GM21825 (cell line): ENCODE measurements around the gene BORCS8.
"Not testable (repeated sequence)": the region's sequence is repeated elsewhere in the genome, so short reads cannot be mapped to it uniquely, and the experiment has no call there.

Experiments used
- ATAC-seq: cut with Tn5 transposase; IDR thresholded peaks from one replicate; pipeline ENCODE4 v1.9.1; 2021; ENCODE audit warnings: mild to moderate bottlenecking, moderate library complexity; ENCODE audit not compliant: unreplicated experiment

Gene BORCS8

DNA sequence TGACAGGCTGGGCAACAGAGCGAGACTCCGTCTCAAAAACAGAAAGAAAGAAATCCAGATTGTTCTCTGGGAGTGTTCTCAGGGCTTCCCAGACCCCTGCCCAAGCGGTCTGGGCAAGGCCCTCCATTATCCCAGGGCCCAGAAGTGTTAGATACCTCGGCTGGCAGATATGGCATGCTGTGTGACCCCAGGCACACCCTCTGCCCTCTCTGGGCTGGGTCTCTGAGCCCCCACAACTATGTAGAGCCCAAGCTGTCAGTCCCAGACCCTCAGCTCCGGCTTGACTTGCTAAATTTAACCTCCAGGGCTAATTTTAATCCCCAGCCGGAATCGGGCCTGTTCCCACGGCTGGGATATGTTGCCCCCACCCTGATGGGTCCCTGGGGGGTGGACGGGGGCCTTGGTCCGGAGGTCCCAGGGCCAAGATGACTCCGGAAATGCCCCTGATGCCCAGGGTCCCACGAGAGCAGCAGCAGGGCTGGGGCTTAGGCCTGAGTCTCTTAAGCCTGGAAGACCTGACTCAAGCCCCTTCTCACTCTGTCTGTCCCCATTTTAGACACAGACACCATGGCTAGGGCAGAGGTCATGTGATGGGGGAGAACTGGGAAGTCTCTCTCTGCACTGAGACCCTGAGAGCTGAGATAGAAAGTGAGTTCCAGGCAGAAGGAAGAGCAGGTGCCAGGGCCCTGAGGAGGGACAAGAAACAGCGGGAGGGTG, 39.1 kb downstream of the BORCS8 start:
- ATAC-seq, result no peak

DNA sequence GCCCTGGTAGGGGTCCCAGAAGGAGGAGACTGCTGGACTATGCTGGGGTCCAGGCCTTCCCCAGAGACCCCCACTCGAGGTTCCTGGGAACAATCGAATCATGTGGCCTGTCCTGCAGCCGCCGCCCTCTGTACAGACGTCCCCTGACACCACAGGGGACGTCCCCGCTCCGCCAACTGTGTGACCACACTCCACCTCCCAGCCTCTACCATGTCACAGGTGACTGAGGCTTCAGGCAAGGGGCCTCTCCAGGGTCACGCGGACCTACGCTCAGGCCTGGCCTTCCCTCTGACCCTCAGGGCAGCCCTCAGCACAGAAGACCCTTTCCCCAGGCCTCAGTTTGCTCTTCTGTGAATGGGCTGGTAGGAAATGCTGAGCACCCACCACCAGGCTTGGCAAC, 40.5 kb downstream of the BORCS8 start:
- no peak for ATAC-seq

DNA sequence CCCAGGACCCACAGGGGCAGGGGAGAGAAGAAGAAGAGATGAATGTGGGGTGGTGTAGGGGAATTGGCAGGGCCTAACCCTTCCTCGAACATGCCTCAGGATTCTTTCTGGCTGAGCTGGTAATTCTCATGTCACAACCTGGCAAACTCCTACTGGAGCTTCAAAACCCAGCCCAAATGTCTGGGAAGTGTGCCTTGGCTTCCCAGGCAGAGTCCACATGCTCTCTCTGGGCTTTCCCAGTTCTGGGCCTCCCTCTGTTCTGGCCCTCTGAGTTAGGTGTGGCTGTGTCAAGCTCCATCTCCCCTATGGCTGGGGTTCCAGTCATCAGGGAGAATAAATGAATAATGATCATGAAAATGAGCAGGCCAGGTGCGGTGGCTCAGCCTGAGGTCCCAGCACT, 42.5 kb downstream of the BORCS8 start:
- ATAC-seq, result no peak

DNA sequence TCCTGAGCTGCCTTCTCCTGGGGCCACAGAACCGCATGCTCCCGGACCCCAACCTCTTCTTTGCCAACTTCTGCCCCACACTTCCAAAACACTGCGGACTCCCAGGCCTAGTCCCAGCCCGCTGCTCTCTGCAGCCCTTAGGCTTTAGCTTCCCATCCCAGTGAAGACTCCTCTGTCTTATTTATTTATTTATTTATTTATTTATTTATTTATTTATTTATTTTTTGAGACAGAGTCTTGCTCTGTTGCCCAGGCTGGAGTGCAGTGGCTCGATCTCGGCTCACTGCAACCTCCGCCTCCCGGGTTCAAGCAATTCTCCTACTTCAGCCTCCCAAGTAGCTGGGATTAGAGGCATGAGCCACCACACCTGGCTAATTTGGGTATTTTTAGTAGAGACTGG, 43.4 kb downstream of the BORCS8 start:
- not testable (repeated sequence) for ATAC-seq

DNA sequence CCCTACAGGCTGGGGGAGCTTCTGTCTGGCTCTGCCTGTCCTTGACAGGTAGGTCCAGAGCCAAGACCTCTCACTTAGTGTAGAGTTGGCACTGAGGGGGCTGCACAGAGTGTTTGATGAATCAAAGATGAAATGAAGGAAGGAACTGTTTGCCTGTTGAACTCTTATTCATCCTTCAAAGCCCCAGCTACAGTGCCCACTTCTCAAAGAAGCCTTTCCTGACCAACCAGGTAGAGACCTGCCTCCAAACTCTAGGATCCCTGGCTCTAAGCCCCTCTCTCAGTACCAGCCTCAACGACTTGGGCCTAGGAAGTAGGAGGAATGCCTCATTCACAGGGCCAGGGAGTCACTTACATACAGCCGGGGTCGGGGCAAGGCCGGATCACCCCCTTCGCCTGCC, 44.6 kb downstream of the BORCS8 start:
- no peak for ATAC-seq

DNA sequence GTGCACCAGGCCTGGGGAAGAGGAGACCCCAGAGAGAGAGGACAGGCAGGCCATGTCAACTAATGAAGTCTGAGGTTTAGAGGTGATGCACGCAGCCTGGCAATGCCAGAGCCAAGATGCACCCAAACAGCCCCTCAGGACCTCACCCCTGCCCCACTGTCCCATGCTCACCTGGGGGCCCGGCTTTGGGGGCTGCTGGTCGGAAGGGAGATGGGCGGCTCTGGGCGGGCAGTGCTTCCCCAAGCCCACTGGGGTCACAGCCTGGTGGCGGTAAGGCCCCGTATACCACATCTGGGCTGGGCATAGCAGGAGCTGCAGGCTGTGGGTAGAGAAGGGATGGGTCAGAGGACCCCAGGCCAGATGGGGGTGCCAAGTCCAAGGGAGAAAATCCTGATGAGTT, 45.1 kb downstream of the BORCS8 start:
- no peak for ATAC-seq

DNA sequence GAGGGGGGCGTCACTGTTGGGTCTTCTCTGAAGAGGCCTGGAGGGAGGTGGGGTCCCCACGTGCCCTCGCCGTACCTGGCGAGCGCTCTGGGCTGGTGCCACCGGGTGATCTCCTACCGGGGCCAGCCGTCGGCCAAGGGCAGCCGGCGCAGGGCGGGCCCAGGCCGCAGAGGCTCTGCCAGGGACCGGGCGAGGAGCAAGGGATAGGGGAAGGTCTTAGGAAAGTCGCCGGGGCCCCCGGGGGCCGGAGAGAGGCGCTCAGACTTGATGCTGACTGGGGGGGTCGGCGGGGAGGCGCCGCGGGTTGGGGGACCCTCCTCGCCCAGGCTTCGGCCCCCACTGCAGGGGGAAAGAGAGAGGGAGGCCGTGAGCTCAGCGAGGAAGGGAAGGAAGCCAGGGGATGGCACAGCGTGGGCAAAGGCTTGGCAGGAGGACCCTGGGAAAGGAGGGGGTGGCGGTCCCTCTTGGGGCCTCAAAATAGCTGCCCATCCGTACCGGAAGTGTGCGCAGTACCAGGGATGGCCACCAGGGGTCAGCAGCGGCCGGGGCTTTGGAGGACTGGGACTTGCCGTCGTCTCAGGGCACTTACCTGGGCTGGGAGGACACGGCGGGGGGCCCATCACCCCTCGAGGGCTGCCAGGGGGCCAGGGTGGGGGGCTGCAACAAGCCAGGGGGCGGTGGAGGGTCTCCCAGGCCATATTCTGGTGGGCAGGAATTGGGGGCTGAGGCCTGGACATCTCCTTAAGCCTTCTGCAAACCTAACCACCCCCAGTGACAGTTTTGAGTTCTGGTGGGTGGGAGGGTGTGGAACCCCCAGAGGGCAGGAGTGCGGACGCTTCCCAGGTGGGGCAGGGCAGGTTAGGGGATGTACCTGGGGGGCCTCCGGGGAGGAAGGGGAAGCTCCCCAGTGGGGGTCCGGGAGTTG, 46.0 kb downstream of the BORCS8 start:
- ATAC-seq, result no peak

DNA sequence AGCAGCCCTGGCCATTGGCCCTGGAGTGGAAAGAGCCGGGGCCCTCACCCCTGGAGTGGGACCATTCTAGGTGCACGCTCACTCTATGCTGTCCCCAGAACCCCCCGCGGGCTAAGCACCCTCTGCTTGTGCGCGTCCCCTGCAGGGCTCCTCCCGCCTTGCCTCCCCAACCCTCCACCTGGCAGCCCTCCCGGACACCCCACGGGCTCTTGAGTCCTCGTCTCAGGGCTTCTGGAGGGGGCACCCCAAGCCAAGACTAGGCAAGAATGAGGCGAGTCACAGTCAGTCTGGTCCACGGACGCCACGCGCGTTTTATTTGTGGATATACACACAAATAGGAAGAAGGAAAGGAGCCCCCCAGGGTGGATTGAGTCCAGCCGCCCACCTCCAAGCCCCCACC, 46.7 kb downstream of the BORCS8 start:
- no peak for ATAC-seq

DNA sequence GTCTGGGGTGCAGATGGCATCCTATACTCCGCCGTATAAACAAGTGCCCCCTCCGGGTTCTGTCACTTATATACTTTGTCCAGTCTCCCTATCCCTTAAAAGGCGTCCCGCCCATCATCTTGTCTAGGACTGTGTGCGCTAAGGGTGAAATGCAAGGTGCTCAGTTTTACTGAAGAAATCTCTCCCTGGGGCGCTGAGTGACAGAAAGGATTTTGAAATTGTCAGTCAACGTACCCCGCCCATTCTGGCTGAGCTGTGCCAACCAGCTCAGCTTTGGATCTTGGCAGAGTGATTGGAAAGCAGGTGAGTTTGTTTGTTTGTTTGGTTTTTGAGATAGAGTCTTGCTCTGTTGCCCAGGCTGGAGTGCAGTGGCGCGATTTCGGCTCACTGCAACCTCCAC, 49.6 kb downstream of the BORCS8 start:
- ATAC-seq, result no peak

DNA sequence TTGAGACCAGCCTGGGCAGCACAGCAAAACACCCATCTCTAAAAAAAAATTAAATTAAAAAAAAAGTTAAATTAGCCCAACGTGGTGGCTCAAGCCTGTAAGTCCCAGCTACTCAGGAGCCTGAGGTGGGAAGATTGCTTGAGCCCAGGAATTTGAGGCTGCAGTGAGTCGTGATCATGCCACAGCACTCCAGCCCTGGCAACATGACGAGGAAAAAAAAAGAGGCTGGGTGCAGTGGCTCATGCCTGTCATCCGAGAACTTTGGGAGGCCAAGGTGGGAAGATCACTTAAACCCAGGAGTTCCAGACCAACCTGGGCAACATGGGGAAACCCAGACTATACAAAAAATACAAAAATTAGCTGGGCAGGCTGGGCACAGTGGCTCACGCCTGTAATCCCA, 51.5 kb downstream of the BORCS8 start:
- ATAC-seq, result no peak

DNA sequence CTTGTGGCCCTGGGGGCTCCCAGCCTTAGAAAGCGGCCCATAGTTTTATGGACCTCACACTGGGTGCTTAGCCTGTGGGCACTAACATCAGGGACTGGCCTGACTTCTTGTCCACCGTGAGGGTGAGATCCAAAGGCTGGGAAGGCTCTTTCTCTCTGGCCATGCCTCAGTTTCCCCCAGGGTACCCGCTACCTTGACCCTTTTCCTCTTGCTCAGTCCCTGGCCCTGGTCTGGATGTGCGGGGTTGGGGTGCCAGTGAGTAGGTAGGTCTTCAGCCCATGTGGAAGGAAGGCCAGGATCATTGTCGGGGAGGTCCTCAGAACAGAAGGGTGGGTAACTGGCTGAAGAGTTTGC, 52.1 kb downstream of the BORCS8 start:
- no peak for ATAC-seq

DNA sequence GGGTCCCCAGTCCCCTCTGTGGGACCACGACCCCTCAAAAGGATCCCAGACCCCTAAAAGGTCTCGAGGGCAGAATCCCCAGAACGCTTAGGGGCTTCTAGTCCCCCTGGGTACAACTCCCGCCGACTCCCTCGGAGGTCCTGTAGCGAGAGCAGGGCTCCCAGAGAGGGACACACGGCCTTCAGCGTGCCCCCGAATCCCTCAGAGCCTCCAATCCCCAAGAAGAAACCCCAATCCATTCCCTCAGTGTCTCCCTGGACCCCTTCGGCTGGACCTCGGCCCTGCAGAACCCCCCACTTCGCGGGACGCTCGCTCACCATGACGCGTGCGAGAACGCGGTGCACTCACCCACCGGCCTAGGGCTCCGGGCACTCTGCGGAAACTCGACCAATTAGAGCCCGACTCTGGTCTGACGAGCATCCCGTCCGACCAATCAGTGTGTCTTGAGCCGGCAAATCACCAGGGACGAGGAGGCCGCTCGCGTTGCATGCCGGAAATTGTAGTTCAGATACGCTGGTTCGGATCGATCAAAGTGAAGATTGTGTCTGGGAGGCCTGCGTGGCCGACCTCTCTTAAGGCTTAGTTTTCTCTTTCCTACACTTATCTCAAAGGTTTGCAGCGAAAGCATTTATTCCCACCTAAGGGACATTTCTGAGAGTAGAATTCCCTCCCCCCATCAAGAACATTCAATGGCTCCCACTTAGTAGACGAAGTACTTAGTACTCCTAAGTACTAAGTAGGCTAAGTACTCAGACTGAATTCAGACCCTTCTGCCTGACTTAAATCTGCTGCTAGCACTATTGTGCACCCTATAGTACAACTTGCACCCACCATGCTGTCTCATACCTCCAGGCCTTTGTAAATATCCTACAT, 53.6 kb downstream of the BORCS8 start, which contains the start of gene TMEM161A:
TMEM161A (minus strand) TSS at position 370 of the 873 bp plus-strand sequence; CDS start at position 320, 50 bp downstream.
- ATAC-seq, result peak; percentile 97

DNA sequence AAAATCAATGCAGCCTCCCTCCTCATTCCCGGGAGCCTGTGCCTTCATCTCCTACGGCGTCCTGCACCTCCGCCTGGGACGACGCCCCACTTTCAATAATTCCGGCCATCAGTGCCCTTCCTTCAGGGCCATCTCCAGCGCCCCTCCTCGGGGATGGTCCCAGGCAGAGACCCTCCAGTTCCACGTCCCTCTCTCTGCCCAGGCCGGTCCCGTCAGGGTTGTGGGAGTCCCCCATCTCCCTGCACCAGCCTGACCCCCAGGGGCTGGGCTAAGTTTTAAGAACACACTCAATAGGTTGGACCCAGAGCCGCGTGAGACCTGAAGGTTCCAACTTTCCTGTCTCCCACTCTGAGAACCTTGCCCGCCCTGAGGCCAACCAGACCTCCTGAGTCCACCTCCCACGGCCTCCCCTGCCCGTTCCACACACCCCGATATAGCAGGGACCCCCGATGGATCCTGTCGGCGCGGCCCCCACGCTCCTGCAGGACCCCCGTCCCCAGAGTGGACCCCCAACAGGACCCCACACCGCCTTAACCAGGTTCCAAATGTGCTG, 54.3 kb downstream of the BORCS8 start:
- ATAC-seq, result no peak

DNA sequence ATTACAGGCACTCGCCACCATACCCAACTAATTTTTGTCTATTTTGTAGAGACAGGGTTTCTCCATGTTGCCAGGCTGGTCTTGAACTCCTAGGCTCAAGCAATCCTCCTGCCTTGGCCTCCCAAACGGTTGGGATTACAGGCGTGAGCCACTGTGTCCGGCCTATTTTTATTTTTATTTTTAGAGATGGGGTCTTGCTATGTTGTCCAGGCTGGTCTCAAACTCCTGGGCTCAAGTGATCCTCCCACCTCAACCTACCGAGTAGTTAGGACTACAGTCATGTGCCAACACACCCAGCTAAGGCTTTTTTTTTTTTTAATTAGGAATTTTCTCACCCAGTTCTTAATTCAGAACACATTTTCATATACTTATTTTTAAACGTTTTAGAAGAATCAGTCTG, 56.2 kb downstream of the BORCS8 start:
- not testable (repeated sequence) for ATAC-seq

DNA sequence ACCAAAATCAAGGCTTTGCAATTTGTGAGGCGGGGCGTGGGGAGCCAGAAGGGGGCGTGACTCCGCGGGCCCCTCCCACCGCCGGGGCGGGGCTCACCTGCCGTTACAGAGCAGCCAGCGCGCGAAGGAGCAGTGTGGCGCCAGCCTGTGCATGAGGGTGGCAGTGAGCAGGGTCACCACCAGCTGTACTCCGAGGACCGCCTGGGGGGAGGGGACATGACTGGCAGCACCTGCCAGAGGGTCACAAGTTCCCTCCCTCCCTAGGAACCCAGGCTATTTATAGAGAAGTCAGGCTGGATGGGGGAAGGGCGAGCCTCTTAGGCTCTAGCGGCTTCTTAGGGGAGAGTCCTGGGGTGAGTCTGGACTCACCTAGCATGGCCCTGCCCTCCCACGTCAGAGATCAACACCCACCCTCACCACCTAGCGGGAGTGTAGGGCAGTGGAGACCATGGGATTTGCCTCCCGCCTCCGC, 57.2 kb downstream of the BORCS8 start:
- ATAC-seq, result no peak

DNA sequence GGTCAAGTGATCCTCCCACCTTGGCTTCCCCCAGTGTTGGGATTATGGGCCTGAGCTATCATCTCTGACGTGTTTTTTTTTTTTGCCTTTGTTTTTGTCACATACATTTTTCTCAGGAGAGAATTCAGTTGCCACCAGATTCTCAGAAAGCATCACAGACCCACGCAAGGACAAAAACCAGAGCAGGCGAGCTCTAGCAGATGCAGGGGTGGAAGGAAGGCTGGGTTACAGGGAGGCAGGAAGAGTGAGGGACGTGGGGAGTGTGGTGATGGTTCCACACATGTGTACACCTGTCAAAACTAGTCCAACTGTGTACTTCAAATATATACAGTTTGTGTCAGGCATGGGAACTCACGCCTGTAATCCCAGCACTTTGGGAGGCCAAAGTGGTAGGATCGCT, 58.0 kb downstream of the BORCS8 start:
- ATAC-seq, result no peak

DNA sequence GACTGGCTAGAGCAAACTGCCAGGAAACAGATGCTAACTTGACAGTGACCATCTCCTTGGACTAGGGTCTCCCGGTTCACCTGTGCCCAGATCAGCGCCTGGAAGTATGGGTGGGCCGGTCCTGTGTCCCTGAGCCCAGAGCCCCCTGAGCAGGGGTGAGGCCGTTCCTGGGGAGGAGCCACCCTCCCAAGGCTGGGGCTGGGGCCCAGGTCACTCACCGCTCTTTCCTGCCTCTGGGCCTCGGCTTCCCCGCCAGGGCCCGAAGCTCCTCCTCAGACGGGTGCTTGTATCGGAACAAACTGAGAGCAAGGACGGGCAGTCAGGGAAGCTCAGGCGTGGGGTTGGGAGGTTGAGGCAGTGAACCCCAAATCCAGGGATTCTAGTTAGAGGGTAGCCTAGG, 59.0 kb downstream of the BORCS8 start:
- ATAC-seq, result no peak

DNA sequence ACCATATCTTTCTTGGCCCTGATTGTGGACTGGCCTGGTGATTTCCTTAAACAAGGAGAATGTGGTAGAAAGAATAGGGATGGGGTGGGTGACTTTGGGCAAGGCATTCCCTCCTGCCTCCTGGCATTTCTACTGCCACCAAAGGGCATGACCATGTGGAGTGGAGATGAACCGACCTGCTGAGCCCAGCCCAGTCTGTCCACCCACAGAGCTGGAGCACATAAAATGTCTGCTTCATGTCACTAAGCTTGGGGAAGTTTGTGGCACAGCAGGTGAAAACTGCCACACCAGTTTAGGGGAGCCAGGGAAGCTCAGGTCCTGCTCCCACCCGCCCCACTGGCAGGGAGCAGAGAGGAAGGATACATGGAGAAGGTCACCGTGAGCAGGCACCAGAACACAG, 60.0 kb downstream of the BORCS8 start:
- no peak for ATAC-seq
